Stimulated activated CD4-positive, alpha-beta T cell treated with anti-CD3 and anti-CD28 coated beads, Interleukin-12 subunit alpha, Interleukin-12 subunit beta, amount 100 ng/mL, for 4 hours (primary cell): ENCODE data around the gene EGLN1.

Experiments used
- DNase-seq: peaks from one replicate; pipeline ENCODE4 v3.0.0-alpha.2; 2020

The EGLN1 gene

GRCh38 chr1:231322880-231323530 is 99.1 kb downstream of the EGLN1 start:
- no peak for DNase-seq

DNA sequence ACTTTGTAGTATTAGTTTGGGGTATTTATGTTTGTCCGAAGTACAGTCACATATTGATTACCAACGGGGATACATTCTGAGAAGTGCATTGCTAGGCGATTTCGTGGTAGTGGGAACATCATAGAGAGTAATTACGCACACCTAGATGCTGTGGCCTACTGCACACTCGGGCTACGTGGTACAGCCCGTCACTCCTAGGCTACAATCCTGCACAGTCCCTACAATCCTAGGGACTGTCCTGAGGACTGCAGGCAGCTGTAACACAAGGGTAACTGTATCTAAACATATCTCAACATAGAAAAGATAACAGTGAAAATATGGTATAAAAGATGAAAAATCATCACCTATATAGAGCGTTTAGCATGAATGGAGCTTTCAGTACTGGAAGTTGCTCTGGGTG is 103.0 kb downstream of the EGLN1 start:
- DNase-seq: no peak

DNA sequence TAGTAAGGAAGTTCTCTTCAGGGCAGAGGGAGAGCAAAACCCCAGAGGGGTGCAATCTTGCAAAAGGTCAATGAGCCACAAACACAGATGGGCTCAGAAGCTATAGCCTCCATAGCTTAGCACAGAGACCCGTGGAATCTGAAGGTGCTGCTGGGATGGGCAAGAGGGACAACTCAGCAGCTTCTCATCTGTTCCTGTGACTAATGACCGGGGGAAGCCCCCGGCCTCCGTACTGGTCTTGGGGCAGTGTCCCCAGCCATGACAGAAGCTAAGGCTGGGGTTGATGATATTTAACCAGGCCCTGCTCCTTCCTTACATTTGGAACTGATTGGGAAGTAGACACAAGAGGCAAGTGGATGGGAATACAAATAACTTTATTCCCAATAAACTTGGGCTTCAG is 103.5 kb downstream of the EGLN1 start:
- DNase-seq: no peak

GRCh38 chr1:231318015-231318355 is 104.1 kb downstream of the EGLN1 start:
- DNase-seq: no peak

GRCh38 chr1:231317306-231318014 is 104.6 kb downstream of the EGLN1 start:
- DNase-seq: no peak

DNA sequence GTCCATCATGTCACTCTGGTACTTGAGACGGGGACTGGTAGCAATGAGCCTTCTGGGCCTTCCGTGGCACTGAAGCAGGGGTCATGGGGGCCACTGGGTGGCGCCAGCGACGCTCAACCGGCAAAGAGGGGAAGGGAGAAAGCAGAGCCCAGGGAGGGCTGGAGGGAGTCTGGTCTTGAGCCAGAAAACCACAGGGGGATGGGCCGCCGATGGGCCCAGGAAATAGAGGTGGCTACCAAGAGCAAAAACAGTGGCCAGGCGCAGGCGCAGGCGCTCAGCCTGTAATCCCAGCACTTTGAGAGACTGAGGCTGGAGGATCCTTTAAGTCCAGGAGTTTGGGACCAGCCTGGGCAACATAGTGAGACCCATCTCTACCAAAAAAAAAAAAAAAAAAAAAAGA is 106.2 kb downstream of the EGLN1 start:
- DNase-seq: peak; percentile 38
